ENCODE measurements around the gene SIX2.

Gene SIX2

DNA sequence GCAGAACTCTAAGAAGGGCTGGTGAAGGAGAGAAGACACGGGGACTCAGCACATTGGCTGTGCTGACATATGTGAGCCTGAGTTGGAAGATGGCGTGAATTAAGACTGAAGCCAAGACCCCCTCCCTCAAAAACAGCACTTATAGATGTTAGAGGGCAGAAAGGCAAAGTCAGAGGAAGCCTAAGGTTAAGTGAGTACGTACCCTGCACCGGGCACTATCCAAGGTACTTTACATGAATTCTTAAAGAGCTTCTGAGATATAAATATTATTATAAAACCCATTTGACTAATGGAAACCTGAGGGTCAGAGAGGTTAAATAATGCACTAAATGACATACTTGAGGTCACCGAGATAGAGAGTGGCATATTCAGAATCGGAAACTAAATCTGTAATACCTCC lies 42.2 kb downstream of the SIX2 start:
- DNase-seq (ENCODE audit: low read depth, low spot score): no peak

DNA sequence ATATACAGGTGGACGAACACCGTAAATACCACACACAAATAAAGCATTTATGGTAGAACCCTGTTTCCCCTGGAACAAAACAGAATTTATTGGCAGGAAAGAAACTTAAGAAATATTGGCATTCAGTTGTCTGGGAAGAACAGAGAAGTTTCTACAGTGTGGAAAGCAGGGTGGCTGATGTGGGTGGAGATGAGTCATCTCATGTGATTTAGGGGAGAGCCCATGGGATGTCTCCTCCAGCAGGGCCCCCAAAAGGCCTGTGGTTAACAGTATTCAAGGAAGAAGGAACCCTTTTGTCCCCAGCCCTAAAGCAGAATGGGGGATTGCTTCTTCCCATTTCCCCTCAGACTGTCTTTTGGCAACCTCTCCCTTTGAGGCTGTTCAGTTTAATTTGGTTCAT lies 43.6 kb downstream of the SIX2 start:
- no peak for DNase-seq (ENCODE audit: low read depth, low spot score)

DNA sequence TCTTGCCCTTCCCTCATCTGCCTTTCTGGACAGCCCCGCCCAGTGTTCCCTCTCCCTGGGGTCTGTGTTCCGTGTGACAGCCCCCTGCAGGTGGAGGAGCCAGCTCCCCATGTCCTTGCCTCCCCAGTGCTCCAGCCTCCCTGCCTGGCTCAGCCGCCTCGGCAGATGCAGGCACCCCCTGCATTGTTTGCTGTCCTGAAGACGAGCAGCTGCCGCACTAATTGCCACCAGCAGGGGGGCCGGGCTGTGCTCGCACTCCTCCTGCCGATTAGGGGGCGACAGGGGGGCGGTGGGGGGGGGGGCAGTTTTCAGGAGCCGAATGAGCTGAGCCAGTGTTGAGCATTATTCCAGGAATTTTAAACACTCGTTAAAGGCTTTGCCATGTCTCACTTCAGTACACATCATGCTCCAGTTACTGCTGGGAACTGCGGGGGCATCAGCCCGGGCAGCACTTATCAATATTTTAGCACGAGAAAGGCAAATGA lies 44.5 kb downstream of the SIX2 start:
- no peak for DNase-seq (ENCODE audit: low read depth, low spot score)

DNA sequence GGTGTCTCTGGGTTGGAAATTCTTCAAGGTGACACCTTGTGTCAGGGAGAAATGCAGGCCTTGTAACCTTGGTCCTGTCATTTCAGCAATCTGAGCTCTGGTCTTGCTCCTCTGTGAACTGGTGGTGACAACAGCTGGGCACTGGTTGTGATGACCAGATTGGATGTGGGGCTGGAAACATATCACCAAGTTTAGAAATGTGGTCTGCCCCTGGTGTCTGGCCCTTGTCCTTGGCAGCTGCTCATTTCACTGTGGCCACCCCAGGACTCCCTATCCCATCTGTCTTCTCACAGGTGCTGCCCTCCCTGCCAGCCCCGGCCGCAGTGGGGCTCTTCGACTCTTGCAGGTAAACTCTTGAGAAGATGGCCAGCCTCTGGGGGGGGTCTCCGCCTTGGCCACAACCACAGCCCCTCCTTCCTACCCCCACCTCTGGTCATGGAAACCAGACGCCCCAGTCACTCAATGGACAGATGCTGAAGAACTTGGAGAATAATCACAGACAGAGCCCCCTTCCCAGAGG lies 47.0 kb downstream of the SIX2 start:
- no peak for DNase-seq (ENCODE audit: low read depth, low spot score)

DNA sequence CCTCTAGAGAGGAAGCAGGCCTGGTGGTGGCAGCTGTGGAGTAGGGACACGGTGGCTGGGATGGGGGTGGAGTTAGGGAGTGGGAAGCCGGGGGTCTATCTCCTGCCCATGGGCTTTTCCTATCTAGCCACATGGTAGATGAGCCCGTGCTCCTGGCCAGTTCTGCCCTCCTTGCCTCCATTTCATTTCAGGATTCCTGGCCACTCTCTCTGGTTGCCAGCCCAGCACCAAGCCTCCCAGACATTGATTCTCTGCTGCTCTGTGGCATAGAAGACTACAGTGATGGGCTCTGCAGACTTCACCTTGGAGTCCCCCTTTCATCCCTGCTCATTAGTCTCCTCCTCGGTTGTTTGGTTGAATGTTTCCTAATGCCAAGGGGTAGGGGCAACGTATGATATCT lies 48.4 kb downstream of the SIX2 start:
- no peak for DNase-seq (ENCODE audit: low read depth, low spot score)

DNA sequence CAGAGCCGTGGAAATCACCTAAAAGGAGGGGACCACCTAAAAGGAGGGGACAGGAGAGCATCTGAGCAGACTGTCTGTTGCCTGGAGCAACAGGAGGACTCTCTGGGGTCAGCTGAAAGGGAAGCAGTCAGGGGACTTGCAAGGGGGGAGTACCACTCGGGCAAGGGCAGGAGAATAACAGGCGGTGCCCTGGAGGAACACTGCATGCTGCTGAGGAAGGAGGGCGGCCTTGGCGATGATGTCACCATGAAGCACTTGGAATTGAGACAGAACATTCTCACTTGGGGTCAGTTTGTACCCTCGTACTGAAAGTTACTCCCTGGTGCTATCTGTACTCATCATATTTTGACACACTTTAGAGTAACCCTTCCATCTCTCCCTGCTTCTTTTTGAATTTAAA lies 49.4 kb downstream of the SIX2 start:
- no peak for DNase-seq (ENCODE audit: low read depth, low spot score)

DNA sequence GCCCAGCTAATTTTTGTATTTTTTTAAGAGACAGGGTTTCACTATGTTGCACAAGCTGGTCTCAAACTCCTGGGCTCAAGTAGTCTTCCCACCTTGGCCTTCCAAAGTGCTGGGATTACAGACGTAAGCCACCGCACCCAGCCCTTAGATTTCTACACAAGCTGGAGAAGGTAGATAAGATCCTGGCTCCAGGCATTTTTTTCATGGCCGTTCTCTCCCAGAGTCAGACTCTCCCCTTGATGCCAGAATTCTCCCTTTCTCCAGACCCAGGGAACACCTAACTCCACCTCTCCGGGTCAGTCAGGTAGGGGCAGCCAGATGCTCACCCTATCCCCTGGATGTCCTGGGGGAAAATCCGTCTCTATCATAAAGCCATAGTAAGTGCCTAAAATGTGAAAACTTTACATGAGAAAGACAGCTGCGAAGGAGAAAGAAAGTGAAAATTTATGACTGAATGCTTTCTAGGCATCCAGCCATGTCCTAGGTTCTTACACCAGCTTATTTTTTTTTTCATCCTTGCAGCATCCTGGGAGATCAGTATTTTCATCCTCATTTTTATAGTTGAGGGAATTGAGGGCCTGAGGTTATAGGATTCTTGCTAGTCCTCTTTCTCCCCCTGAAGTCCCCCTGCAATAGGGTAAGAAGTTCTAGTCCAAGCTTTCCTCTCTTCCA lies 51.5 kb downstream of the SIX2 start:
- DNase-seq (ENCODE audit: low read depth, low spot score): no peak

DNA sequence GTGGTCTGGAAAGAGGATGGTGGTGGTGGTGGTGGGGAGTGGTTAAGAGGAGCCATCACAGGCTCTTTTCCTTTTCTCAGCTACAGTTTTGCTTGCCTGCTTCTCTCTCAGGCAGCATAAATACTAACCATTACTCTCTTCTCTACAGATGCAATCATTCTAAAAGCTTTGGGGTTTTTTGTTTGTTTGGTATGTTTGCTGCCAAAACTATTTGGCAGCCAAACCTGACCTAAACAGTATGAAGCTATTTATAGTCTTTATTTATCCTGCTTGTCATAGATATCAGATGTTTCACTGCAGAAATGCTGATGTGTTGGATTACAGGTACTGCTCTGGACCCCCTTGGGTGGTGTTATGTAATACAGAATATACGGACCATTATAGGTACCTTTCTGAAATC lies 52.4 kb downstream of the SIX2 start:
- no peak for DNase-seq (ENCODE audit: low read depth, low spot score)

DNA sequence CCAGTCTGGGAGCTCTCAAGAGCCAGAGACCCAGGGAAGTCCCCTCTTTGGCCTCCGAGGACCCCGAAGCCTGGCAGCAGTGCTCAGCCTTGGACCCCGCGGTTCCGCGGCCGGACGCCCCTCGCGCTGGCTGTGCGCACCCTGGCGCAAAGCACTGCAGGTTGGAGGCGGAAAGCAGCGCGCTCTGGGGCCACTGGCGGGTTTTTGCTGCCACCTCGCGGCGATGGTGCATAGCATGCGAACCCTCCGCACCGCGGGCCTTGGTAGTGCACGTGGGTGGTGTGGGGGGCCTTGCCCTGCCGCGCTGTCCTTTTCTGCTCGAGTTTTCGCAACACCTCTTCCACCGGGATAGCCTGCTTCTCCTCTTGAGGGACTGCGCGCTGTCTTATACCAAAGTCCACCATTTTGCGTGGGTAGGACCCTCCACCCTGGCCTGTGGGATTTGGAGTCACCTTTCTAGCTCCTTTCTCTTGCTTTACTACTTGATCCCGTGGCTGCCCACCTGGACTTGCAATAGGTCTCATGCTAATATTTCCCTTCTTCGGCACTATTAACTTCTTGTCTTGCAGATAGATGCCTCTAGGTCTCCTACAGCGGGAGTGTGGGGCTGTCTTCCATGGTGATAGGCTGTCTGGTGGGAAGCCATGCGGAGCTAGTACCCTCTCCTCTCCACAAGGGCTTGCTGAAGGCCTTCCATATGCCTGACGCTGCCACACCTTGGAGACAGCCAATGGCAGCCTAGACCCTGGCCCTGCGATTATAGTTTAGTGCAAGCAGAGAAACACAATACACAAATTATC lies 53.5 kb downstream of the SIX2 start:
- no peak for DNase-seq (ENCODE audit: low read depth, low spot score)

Data from brain pericyte (primary cell).